Measurements from ENCODE around the gene HIVEP3.

- no peak for TF ChIP-seq ELF4 (CRISPR knock-in tag; IDR thresholded peaks at IDR 0.05; ENCODE audit: low read depth)
- TF ChIP-seq, protein P1, sequence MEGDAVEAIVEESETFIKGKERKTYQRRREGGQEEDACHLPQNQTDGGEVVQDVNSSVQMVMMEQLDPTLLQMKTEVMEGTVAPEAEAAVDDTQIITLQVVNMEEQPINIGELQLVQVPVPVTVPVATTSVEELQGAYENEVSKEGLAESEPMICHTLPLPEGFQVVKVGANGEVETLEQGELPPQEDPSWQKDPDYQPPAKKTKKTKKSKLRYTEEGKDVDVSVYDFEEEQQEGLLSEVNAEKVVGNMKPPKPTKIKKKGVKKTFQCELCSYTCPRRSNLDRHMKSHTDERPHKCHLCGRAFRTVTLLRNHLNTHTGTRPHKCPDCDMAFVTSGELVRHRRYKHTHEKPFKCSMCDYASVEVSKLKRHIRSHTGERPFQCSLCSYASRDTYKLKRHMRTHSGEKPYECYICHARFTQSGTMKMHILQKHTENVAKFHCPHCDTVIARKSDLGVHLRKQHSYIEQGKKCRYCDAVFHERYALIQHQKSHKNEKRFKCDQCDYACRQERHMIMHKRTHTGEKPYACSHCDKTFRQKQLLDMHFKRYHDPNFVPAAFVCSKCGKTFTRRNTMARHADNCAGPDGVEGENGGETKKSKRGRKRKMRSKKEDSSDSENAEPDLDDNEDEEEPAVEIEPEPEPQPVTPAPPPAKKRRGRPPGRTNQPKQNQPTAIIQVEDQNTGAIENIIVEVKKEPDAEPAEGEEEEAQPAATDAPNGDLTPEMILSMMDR (IDR thresholded peaks at IDR 0.05) = no peak
- TF ChIP-seq PREB (CRISPR knock-in tag; IDR thresholded peaks at IDR 0.05; ENCODE audit: borderline replicate concordance) = no peak
These were observed 270.5 kb downstream of the HIVEP3 start for GRCh38 chr1:41648230-41648629.

All from WTC11 (cell line).